ENCODE data around the gene AP5S1. TPM values are rescaled to one million over a fixed set of nuclear protein-coding genes. Genes with fewer than 3 reads are reported as not detected.

The AP5S1 gene
- total and polyA plus RNA-seq, 2 of the 4 experiments (the other 2 are of a cell fraction), result 10.1 to 11.7 TPM

GRCh38 chr20:3811467-3812258 is 8.7 kb upstream of the AP5S1 start (continued):
- TF ChIP-seq BHLHE40 (IDR thresholded peaks at IDR 0.05; ENCODE audit: low read depth, low read length) (peak; percentile 79; the same call in 1 of the 2 replicates), FOS (IDR thresholded peaks at IDR 0.05; ENCODE audit: low read depth, low read length) (peak; percentile 95), POLR2A (IDR thresholded peaks at IDR 0.05; ENCODE audit: low read depth, low read length) (0 out of 2 replicates have a peak, but pooled peaks have one; percentile 64)

- Histone ChIP-seq H2AFZ (replicated peaks; ENCODE audit: low read length, poor library complexity) (peak overlapping the region; percentile 38), H3K9ac (ENCODE audit: low read depth, low read length) (0 out of 2 replicates have a peak overlapping the region, but pooled peaks have one; percentile 19), H2AK9ac (replicated peaks; ENCODE audit: low read depth, low read length, poor library complexity) (peak overlapping the region; percentile 95), H3K27ac (ENCODE audit: insufficient read depth, low read length) (peak overlapping the region; percentile 80), H3K14ac (replicated peaks; ENCODE audit: low read depth, low read length) (peak overlapping the region; percentile 95), H3K9me1 (ENCODE audit: insufficient read depth, low read length) (peaks cover 14% of the 10 kb centered on the region), H4K8ac (ENCODE audit: low read depth in 2 of 2, low read length in 2 of 2) (peak overlapping the region; percentile 86 to 98), H3K36me3 (ENCODE audit: control insufficient read depth, insufficient read depth, low read length) (no peaks in the 10 kb centered on the region), H3K4me3 (ENCODE audit: insufficient read depth, low read depth, low read length) (no peak overlapping the region), H3K18ac (ENCODE audit: low read depth, low read length) (peak overlapping the region; percentile 62), H3K27me3 (ENCODE audit: control insufficient read depth, insufficient read depth, low read length) (no peaks in the 10 kb centered on the region), H4K91ac (ENCODE audit: insufficient read depth, low read depth, low read length) (peak overlapping the region; percentile 94), H2AK5ac (ENCODE audit: low read depth, low read length) (peak overlapping the region; percentile 98), H2BK120ac (ENCODE audit: low read depth, low read length) (peak overlapping the region; percentile 98), H3K9me3 (ENCODE audit: control insufficient read depth, insufficient read depth, low read length) (no peaks in the 10 kb centered on the region), H4K5ac (ENCODE audit: low read depth, low read length) (peak overlapping the region; percentile 56), H2BK15ac (ENCODE audit: low read depth, low read length) (peak overlapping the region; percentile 81; the same call in 2 of the 3 replicates), H3K79me1 (ENCODE audit: low read depth in 1 of 2, low read length in 2 of 2) (peaks cover 4 to 28% of the 10 kb centered on the region in 2 experiments; a peak in 3 of 4 replicates), H2BK5ac (ENCODE audit: low read depth, low read length, poor library complexity, severe bottlenecking) (peak overlapping the region; percentile 72), H3K23ac (ENCODE audit: low read depth, low read length) (peak overlapping the region; percentile 78), H2BK20ac (ENCODE audit: low read depth, low read length) (peak overlapping the region; percentile 99), H3K56ac (ENCODE audit: extremely low read depth, insufficient read depth, low read length) (peak overlapping the region; percentile 87), H3K4me2 (ENCODE audit: low read depth, low read length) (no peak overlapping the region), H3K4me1 (ENCODE audit: control insufficient read depth, insufficient read depth, low read length) (peaks cover 19% of the 10 kb centered on the region), H4K20me1 (ENCODE audit: insufficient read depth, low read length) (no peaks in the 10 kb centered on the region), H3K4ac (ENCODE audit: low read depth, low read length) (peak overlapping the region; percentile 98)
- 97% methylated on average over 7 of the region's 9 CpGs; no CpG with 5 or more reads in 1 of the 2 experiments for WGBS, 2 experiments (ENCODE audit: extremely low coverage in 2 of 2, insufficient read length in 1 of 2)
- ATAC-seq (ENCODE audit: low read depth), result no peak
- in situ Hi-C loops (cut with MboI; ENCODE audit: low sequenced_read_pairs), result no loop called here
- no TSS peak for BruUV-seq (replicated peaks)
- POLR2A ChIA-PET (ENCODE audit: unreplicated experiment), result no interaction called here
- no peak for DNase-seq
- CTCF ChIA-PET, result interaction anchor here (0.6 to 1.7 kb wide), 3 partner anchors 9 to 361 kb away, joined by 3 to 4 read pairs (median 3); no protein-coding TSS in a partner anchor
- dilution Hi-C loops (cut with HindIII; ENCODE audit: low sequenced_read_pairs, unreplicated experiment), result no loop called here
- intact Hi-C loops (cut with micrococcal nuclease), result loop anchor here (2.0 kb wide), 1 partner anchor 13 kb away; no protein-coding TSS in a partner anchor
- TF ChIP-seq MAZ (IDR thresholded peaks at IDR 0.05; ENCODE audit: borderline replicate concordance, low read depth, low read length) (no peak), FOS (IDR thresholded peaks at IDR 0.05; ENCODE audit: low read depth, low read length) (no peak), CTCF (conservative IDR thresholded peaks at IDR 0.05; ENCODE audit: low read depth, low read length) (no peak), RFX5 (IDR thresholded peaks at IDR 0.05; ENCODE audit: low read depth, low read length) (no peak), SMC3 (IDR thresholded peaks at IDR 0.05; ENCODE audit: low read depth, low read length) (no peak), POLR2A (IDR thresholded peaks at IDR 0.05; ENCODE audit: low read depth, low read length) (no peak), USF2 (IDR thresholded peaks at IDR 0.05; ENCODE audit: low read depth, low read length) (no peak), RAD21 (IDR thresholded peaks at IDR 0.05; ENCODE audit: low read length) (no peak), ELK1 (IDR thresholded peaks at IDR 0.05; ENCODE audit: borderline replicate concordance, low read depth, low read length) (no peak), BHLHE40 (IDR thresholded peaks at IDR 0.05; ENCODE audit: low read depth, low read length) (no peak), MAFK (IDR thresholded peaks at IDR 0.05; ENCODE audit: low read depth, low read length) (no peak)
Observed at GRCh38 chr20:3812259-3812681, 8.1 kb upstream of the AP5S1 start.

All from IMR-90 (cell line).